Left forelimb (tissue), 1 donor: ENCODE measurements around the gene CRIP3.

ENCODE experiments used
- DNase-seq: peaks from one replicate; pipeline ENCODE4 v3.0.0-alpha.2; 2018; ENCODE audit warnings: low spot score

Gene CRIP3

DNA sequence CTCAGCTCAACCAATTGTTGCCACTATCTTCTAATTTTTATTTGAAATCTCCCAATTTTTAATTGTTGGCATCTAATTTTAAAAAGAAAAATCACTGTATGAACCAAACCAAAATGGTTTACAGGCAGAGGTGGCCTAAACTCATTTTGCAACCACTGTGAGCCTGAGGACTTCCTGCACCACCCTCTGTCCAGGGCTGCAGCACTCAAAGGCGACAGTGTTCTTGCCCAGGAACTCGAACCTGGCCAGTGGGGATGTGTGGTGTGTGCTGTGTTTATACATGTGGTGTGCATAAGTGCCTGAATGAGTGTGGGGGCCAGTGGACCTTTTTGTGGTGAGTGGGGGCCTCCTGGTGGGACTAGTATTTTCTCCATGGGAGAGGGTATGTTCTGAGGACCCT, 34.9 kb downstream of the CRIP3 start:
- DNase-seq, result no peak

DNA sequence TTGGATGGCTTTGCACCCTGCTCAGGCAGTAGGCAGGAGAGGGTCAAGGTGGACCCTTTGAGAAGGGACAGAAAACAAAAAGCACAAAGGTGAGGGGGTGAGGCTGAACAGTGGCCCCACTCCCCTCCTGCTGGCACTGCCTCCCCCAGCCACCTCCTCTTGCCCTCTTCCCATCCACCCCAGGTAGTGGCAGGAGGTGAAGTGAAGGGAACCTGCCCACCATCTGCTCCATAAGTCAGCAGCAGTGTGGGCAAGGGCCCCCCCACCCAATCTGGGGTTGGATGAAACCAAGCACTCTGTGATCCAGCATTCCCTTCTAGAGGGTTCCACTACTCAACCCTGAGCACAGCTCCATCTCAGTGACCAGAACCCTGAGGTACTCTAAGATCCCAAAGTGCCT, 36.7 kb downstream of the CRIP3 start:
- DNase-seq, result no peak

- no peak for DNase-seq
Measured at GRCh38 chr6:43271103-43271815, 37.4 kb downstream of the CRIP3 start.

DNA sequence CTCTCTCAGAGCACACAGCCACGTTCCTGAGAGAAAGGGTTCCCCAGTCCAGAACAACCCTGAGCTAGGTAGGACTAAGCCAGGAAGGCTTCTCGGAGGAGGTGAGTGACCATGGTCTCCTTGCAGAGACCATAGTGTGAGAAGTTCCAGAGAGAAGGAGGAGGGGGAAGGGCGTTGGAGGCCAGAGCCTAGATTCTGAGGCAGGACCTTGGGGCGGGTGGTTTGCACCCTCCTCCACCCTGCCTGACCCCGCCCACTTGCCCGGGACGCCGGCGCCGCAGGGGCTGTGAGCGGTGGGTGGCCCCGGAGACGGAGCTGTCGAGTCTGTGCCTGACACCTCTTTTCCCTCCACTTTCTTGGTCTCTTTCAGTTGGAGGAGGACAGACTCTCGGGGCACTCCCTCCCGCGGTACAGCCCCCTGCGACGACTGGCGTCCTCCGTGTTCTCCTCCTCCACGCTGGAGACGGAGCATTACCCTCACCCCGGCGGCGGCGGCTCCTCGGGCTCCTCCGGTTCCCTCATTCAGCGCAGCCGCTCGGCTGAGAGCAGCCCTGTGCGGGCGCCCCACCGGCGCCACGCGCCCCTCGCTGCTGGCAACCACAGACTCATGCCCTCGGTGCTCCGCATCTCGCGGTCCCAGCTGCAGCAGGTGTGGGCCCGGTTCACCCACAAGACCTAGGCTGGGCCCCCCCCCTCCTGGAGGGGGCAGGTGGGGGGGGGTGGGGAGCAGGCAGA, 39.2 kb downstream of the CRIP3 start:
- no peak for DNase-seq

GRCh38 chr6:43268782-43269272, 39.8 kb downstream of the CRIP3 start:
- no peak for DNase-seq

- DNase-seq, result no peak
Measured at GRCh38 chr6:43268355-43268700, 40.3 kb downstream of the CRIP3 start.

GRCh38 chr6:43267619-43268354, 40.8 kb downstream of the CRIP3 start:
- DNase-seq, result no peak

DNA sequence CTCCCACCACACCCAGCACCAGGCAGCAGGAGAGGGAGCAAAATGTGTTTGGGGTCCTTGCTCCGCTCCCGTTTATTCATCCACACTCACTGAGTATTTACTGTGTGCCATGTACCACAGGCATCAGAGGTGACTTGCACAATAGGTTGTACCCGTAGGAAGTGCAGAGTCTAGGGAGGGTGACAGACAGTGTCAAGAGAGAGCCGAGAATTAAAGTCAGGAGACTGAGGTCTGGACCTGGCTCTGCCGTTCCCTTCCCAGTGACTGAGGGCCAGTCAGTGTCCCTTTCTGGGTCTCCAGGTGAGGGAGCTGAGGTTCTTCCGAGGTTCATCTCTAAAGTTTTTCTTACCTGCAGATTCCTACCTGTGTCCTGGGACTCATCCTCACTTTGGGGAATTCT, 43.1 kb downstream of the CRIP3 start:
- no peak for DNase-seq

DNA sequence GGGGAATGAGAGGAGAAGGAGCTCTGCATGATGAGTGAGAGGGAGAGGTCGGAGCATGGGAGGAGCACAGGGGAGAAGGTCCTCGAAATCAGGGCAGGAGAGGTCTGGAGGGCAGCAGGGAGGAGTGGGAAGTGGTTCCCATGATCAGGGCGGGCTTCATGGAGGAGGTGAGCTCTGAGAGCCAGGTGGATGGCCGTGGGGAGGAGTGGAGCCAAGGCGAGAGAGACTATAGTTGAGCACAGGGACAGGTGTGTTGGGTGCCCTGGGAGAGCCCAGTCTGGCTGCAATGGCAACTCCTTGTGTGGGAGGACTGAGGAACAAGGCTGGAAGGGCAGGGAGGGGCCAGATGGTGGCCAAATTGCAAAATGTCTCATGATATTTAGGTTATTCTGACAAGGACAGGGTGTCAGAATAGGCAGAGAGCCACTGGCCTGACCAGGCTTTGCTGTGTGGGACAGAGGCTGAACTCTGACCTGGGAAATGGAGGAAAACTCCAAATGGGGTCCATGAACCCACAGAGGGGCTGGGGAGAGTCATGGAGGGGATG, 44.0 kb downstream of the CRIP3 start:
- DNase-seq, result no peak

DNA sequence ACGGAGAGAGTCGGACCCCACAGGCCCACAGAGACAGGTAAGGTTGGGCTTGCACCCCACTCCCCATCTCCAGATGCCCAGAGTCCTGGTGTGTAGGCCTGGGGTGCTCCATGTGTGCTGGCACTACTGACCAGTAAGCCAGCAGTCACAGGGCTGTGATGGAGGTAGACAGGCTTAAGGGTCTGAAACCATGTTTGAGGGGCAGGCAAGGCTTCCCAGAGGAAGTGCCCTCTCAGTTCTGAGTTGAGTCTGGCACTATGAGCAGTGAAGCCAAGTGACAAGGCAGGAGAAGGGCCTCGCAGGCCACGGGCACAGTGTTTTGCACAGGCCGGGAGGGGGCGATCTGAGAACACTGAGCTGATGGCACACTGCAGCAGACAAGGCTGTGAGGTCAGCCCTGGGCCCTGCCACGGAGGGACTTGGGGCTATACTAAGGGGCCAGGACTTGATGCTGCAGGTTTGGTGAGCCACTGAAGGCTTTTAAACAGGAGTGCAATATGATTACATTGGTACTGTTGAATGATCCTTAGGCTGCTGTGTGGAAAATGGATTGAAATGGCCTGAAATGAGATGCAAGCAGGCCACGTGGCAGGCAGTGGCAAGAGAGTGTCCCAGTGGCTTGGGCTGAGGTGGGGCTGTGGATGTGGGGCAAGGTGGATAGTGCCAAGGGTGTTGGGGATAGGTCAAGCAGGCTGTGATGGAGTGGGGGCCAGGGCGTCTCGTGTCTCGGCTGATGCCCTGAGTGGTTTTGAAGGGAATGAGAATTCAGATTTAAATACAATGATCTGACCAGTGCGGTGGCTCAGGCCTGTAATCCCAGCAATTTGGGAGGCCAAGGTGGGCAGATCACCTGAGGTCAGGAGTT, 45.1 kb downstream of the CRIP3 start:
- DNase-seq, result no peak

GRCh38 chr6:43262780-43263313, 45.8 kb downstream of the CRIP3 start:
- no peak for DNase-seq

DNA sequence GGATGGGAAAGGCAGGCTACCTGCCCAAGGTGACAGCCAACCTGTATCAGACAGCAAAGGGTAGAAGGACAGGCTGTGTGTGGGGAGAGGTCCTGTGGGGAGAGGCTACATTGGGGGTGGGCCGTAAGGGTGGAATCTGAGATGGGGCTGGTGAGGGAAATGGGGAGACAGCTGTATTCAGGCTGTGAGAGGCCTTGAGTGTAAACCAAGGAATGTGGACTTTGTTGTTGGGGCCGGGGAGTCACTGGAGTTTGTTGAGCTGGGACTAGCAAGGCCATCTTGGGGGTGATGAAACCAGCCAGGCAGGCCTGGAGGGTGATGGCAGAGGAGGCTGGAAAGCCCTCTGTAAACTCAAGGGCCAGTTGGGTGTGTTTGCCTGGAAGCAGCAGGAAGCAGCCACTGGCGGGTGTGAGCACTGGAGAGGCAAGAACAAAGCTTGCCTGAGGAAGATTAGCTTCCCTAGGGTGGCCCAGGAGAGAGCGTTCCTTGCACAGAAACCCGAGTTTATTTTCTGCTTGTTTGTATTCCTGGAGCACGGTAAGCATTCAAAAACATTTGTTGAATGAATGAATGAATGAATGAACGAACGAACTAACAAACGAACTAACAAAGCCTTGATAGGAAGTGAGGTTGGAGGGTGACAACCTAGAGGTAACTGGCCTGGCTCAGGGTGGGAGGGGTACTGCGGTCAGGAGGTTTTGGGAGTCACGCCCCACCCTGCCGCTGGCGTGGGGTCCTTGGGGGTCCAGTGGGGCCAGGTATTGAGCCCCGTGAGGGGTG, 46.4 kb downstream of the CRIP3 start:
- no peak for DNase-seq

DNA sequence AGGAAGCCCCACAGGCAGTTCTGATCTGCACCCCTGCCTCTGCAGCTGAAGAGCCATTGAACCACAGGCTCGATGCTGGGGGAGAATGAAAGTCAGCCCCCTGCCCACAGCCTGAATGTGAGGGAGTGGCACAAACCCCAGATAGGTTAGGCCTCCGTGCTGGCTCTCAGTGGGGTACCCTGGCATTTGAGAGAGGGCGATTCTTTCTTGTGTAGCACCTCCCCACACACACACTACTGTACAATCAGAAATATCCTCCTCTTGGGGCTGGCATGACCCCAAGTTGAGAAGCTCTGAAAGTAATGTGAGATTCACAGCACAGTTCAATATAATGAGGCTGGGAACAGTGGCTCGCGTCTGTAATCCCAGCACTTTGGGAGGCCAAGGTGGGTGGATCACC, 47.4 kb downstream of the CRIP3 start:
- no peak for DNase-seq

DNA sequence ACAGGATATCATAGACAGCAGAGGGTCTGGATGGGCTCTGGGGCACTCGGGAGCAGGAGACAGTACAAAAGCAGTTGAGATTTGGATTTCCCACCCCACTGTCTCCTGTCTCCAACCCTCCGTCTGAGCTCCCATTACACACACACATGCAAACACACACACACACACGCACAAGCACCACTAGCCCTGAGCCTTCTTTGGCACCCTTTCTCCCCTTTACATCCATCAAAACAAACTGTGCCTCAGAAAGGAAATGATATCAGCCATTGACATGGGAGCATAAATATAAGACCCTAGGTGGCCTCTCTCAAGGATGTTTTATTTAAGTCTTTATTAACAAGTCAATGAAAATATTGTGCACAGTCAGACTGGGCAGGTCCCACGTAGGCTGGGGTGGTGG, 47.8 kb downstream of the CRIP3 start:
- DNase-seq, result no peak

DNA sequence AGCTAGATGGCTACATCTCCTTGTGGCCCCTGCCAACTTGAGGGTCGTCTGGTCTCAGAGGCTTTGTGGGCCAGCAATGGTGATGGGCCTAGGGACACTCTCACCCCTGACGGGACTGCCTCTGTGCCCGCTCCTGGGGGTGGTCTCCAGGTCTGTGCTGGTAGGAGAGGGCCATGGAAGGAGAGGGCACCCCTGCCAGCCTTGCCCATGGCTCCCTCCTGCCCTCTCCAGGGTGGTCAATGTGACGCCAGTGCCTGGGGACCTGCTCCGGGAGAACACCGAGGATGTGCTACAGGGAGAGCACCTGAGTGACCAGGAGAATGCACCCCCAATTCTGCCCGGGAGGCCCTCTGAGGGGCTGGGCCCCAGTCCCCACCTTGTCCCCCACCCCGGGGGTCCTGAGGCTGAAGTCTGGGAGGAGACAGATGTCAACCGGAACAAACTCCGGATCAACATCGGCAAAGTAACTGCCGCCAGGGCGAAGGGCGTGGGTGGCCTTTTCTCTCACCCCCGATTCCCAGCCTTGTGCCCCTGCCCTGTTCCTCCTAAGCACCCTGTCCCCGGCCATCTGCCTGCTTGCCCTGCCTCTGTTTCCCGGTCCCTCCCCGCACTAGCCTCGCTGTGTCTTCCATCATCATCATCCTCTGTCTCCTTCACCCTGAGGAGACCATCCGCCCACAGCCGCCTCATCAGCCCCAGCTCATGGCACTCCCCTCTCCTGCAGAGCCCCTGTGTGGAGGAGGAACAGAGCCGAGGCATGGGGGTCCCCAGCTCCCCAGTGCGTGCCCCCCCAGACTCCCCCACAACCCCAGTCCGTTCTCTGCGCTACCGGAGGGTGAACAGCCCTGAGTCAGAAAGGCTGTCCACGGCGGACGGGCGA, 49.6 kb downstream of the CRIP3 start:
- DNase-seq, result no peak

DNA sequence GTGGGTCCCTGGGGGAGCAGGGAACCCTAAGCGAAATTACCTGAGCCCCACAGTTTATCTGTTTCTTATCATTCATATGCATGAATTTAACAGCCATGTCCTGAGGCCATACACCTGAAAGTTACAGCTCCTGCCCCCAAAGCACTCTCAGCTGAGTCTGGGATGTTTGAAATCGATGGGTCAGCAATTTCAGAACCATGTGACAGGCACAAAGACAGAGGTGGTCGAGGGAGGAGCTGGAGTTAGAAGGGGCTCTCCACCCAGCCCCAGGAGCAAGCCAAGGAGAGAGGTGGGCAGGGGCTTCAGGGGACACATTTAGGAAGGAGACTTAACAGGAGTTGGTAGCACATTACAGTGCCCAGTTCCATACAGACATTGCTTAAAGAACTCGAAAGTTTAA, 50.4 kb downstream of the CRIP3 start:
- no peak for DNase-seq

DNA sequence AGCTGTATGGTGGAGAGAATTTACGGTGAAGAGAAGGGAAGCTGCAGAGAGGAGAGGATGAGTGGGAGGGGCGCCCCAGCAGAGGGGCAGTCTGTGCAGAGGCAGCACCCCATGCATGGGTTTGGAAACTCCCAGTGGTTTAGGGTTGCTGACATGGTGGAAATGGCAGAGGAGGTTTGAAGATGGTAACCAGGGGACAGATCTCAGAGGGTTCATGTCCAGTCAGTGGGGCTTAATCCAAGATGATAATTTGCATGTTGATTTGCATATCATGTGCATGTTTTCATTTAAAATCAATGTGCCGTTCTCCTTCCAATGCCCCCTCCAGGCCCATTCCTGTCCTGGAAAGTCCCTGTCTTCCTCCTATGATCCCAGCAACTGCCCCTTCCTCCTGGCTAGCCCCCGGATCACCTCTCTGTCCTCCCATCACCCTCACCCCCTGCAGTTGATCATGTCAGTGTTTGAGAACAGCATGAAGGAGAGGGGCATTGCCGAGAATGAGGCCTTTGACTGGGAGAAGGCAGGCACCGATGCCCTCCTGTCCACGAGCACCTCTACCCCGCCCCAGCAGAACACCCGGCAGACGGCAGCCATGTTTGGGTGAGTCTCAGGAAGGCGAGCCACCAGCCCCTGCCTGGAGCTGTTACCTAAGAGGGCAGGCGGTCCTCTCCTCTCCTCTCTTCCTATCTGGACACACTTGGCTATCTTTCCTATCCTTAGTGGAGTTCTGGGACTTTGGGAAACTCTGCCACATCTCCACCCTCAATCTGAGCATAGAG, 51.1 kb downstream of the CRIP3 start:
- no peak for DNase-seq

DNA sequence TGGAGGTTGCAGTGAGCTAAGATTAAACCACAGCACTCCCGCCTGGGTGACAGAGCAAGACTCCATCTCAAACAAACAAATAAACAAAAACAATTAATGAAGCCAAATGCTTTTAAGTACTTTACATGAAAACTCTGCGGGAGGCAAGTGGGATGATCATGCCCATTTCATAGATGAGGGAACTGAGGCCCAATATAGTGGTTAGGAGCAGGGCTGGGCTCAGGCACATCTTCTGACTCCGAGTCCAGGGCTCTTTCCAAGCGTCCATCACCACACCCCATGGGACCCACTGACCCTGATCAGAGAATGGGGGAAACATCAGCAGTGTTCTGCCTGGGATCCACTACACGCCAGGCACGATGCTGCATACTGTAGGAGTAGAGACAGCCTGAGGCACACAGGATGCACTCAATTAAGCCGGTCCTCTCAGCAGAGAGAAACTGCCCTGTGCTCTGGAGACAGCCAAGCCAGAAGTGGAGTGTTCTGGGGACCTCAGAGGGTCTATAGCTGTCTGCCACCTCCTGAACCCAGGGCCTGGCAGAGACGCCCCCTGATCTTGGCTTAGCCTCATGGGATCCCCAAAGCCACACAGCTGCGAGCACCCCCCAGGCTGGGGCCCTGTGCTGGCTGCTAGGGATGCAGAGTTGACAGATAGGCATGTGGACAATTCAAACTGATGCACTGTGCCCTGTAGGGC, 51.8 kb downstream of the CRIP3 start:
- DNase-seq, result no peak
